ENCODE data around the gene BTBD18.

BTBD18 gene

GRCh38 chr11:57704932-57705331 lies 46.7 kb downstream of the BTBD18 start:
- no peak overlapping the region for H3K27ac ChIP-seq
- no peak for TF ChIP-seq CTCF (conservative IDR thresholded peaks at IDR 0.05)
- no peak for TF ChIP-seq ZFX (IDR thresholded peaks at IDR 0.05)

GRCh38 chr11:57703341-57703740 lies 48.3 kb downstream of the BTBD18 start:
- no peak overlapping the region for H3K27ac ChIP-seq

GRCh38 chr11:57700425-57700824 lies 51.2 kb downstream of the BTBD18 start:
- H3K27ac ChIP-seq: no peak overlapping the region
- TF ChIP-seq CTCF (conservative IDR thresholded peaks at IDR 0.05) (no peak), ZFX (IDR thresholded peaks at IDR 0.05) (no peak)

More at GRCh38 chr11:57703341-57703740, 48.3 kb downstream of the BTBD18 start:
- no peak for TF ChIP-seq CTCF (conservative IDR thresholded peaks at IDR 0.05)
- no peak for TF ChIP-seq ZFX (IDR thresholded peaks at IDR 0.05)

- TF ChIP-seq CTCF (conservative IDR thresholded peaks at IDR 0.05): no peak
- no peak overlapping the region for H3K27ac ChIP-seq
Measured at GRCh38 chr11:57699813-57700212, 51.8 kb downstream of the BTBD18 start.

GRCh38 chr11:57698843-57699365 lies 52.7 kb downstream of the BTBD18 start:
- TF ChIP-seq CTCF (conservative IDR thresholded peaks at IDR 0.05) (no peak), ZFX (IDR thresholded peaks at IDR 0.05) (no peak)
- H3K27ac ChIP-seq: no peak overlapping the region

All from C4-2B (cell line).